GM23248 (cell line): ENCODE data around the gene CHD9. TPM values are rescaled to one million over a fixed set of nuclear protein-coding genes. Genes with fewer than 3 reads are reported as not detected.
A peak's percentile ranks its signal among the peaks of the same experiment; 100 is the strongest.

Experiments
- DNase-seq: peaks from one replicate; pipeline ENCODE4 v3.0.0-alpha.2; 2015
- H2AFZ ChIP-seq: fragments of 200-600 bp; sonication (generic); 2 replicates; pipeline ENCODE4 v1.6.1; 2016; ENCODE audit warnings: antibody characterized with exemption
- H3F3A ChIP-seq: fragments of 200-600 bp; sonication (generic); 2 replicates; pipeline ENCODE4 v1.6.1; 2016; ENCODE audit warnings: mild to moderate bottlenecking, antibody characterized with exemption, mixed run types; ENCODE audit not compliant: insufficient read depth
- H3K27ac ChIP-seq: fragments of 200-600 bp; sonication (generic); 2 replicates; pipeline ENCODE4 v1.5.1; 2016; ENCODE audit warnings: mild to moderate bottlenecking
- H3K27me3 ChIP-seq: fragments of 200-600 bp; sonication (generic); replicated peaks from 2 replicates; pipeline ENCODE4 v1.6.1; 2016; ENCODE audit warnings: mild to moderate bottlenecking; ENCODE audit not compliant: insufficient read depth
- H3K36me3 ChIP-seq: fragments of 200-600 bp; sonication (generic); 2 replicates; pipeline ENCODE4 v1.6.1; 2016; ENCODE audit warnings: low read depth, mild to moderate bottlenecking
- H3K4me1 ChIP-seq: fragments of 200-600 bp; sonication (generic); 2 replicates; pipeline ENCODE4 v1.6.1; 2016; ENCODE audit warnings: mild to moderate bottlenecking; ENCODE audit not compliant: insufficient read depth
- H3K4me2 ChIP-seq: fragments of 200-600 bp; sonication (generic); one replicate; pipeline ENCODE4 v1.6.1; 2016; ENCODE audit warnings: mild to moderate bottlenecking; ENCODE audit not compliant: unreplicated experiment
- H3K4me3 ChIP-seq: fragments of 200-600 bp; sonication (generic); 2 replicates; pipeline ENCODE4 v1.5.1; 2016; ENCODE audit warnings: mild to moderate bottlenecking
- H3K79me2 ChIP-seq: fragments of 200-600 bp; sonication (generic); 2 replicates; pipeline ENCODE4 v1.6.1; 2016; ENCODE audit warnings: mild to moderate bottlenecking; ENCODE audit not compliant: insufficient read depth
- H3K9ac ChIP-seq: fragments of 200-600 bp; sonication (generic); 2 replicates; pipeline ENCODE4 v1.6.1; 2016; ENCODE audit warnings: mild to moderate bottlenecking
- H3K9me2 ChIP-seq: fragments of 200-600 bp; sonication (generic); 2 replicates; pipeline ENCODE4 v1.6.1; 2016; ENCODE audit warnings: mixed run types, mild to moderate bottlenecking, moderate library complexity; ENCODE audit not compliant: insufficient read depth
- H3K9me3 ChIP-seq: fragments of 200-600 bp; sonication (generic); one replicate; pipeline ENCODE4 v1.6.1; 2017; ENCODE audit warnings: low read depth
- H4K20me1 ChIP-seq: fragments of 200-600 bp; sonication (generic); 2 replicates; pipeline ENCODE4 v1.6.0; 2016; ENCODE audit not compliant: insufficient read depth
- EZH2 ChIP-seq: fragments of 200-600 bp; sonication (generic); IDR thresholded peaks from 2 replicates; pipeline ENCODE4 v1.6.1; 2018; ENCODE audit warnings: antibody characterized with exemption, mild to moderate bottlenecking; ENCODE audit not compliant: insufficient read depth, poor library complexity, severe bottlenecking
- EZH2phosphoT487 ChIP-seq: fragments of 200-600 bp; sonication (generic); IDR thresholded peaks from 2 replicates; pipeline ENCODE4 v1.6.1; 2018; ENCODE audit warnings: antibody characterized with exemption, moderate library complexity, mild to moderate bottlenecking, low read depth; ENCODE audit not compliant: insufficient read depth
- WGBS, 2 experiments: methylation state at CpG; one replicate each; pipeline ENCODE4 v1.1.6; 2015 to 2017; ENCODE audit warnings: low lambda C conversion rate in 2 of 2, low coverage in 1 of 2; ENCODE audit errors: missing lambda C conversion rate in 2 of 2; 5-methylcytosine and 5-hydroxymethylcytosine counted together
- in situ Hi-C: fragments of 300-500 bp; cut with MboI; formaldehyde crosslinking; loops from 2 replicates; pipeline ENCODE4 v1.15.0; 2020
- polyA plus RNA-seq: library from polyadenylated mRNA; unstranded; fragments of >200 nt; fragmentation: Nextera tagmentation; extraction: Ambion mirVana; gene quantifications from 2 replicates; pipeline ENCODE4 v1.2.1, GENCODE V29; 2016
- total RNA-seq: library from RNA; depleted of rRNA; stranded (reverse); fragments of >200 nt; shearing (Covaris generic); gene quantifications from 2 replicates; pipeline ENCODE4 v1.2.3, GENCODE V29; 2014

The CHD9 gene
- total and polyA plus RNA-seq, 2 experiments from 2014 or later: 20.5 to 47.4 TPM

DNA sequence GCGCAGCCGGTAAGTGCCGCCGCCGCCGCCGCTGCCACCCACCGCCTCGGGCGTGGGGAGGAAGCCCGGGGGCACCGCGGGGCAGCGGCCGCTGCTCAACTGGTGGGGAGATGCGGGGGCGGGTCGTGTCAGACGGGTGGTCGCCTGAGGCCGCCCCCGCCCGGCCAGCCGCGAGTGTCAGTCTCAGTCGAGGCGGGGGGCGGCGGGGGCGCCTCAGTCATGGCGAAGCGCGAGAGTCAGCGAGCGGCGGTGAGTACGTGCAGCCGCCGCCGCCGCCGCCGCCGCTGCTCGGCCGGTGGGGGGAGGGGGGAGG lies 76.2 kb downstream of the CHD9 start:
- peak overlapping the region; percentile 97 for H3K9ac ChIP-seq
- peak overlapping the region; percentile 48 for H3K4me2 ChIP-seq
- no peaks in the 10 kb centered on the region for H3K9me2 ChIP-seq
- H3K4me3 ChIP-seq: peak overlapping the region; percentile 81
- peak overlapping the region; percentile 41; the same call in 1 of the 2 replicates for H2AFZ ChIP-seq
- whole genome bisulfite sequencing, 2 experiments: 0 to 20% methylated on average over 1 to 7 of the region's 46 CpGs
- H3K27me3 ChIP-seq: no peaks in the 10 kb centered on the region
- peak overlapping the region; percentile 91 for H3K27ac ChIP-seq
- in situ Hi-C loops: no loop called here
- DNase-seq: no peak
- no peaks in the 10 kb centered on the region for H4K20me1 ChIP-seq
- H3K4me1 ChIP-seq: peaks cover 17% of the 10 kb centered on the region
- peaks cover 24% of the 10 kb centered on the region for H3F3A ChIP-seq
- H3K79me2 ChIP-seq: peaks cover 72% of the 10 kb centered on the region
- no peaks in the 10 kb centered on the region for H3K9me3 ChIP-seq
- no peaks in the 10 kb centered on the region for H3K36me3 ChIP-seq
- TF ChIP-seq EZH2phosphoT487 (no peak), EZH2 (no peak)

DNA sequence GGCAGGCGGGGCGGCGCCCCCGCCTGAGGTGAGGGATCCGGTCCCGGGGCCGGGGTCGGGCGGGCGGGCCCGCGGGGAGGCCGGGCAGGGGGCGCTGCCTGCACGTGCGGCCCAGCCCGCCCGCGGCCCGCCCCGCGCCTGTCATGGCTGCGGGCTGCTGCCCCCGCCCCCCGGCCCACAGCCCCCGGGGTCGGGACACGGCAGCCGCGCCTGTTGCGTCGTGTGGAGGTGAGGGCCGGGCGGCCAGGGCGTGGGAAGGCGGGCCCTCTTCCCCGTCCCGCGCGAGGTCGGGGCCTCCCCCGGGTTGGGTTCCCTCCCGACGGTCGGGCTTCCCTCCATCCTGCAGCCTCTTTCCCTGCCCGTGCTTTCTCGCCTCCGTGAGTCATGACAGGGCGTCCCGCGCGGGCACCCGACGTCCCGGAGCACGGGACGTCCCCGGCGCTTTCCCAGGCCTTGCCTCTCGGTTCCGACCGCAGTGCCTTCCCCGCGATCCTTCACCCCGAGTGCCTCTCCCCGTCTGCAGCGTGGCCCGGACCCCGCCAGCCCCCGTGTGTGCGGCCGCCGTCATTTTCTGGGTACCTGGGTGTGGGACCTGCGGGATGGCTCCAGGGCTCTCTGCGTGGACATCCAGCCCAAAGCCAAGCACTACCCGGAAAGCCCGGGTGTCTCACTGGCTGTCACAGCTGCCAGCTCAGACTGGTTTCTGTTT lies 76.7 kb downstream of the CHD9 start:
- Histone ChIP-seq H3K4me1 (peaks cover 17% of the 10 kb centered on the region), H3K36me3 (no peaks in the 10 kb centered on the region), H3K4me2 (peak overlapping the region; percentile 88), H3K4me3 (peak overlapping the region; percentile 89), H3F3A (peaks cover 24% of the 10 kb centered on the region), H3K79me2 (peaks cover 72% of the 10 kb centered on the region), H3K27me3 (no peaks in the 10 kb centered on the region), H3K27ac (peak overlapping the region; percentile 94), H3K9me2 (no peaks in the 10 kb centered on the region), H3K9me3 (no peaks in the 10 kb centered on the region), H3K9ac (peak overlapping the region; percentile 97), H4K20me1 (no peaks in the 10 kb centered on the region), H2AFZ (peak overlapping the region; percentile 62)
- peak; percentile 88 for DNase-seq
- in situ Hi-C loops: no loop called here
- TF ChIP-seq EZH2phosphoT487 (no peak), EZH2 (no peak)
- WGBS, 2 experiments: 1 to 2% methylated on average over 29 to 36 of the region's 77 CpGs

DNA sequence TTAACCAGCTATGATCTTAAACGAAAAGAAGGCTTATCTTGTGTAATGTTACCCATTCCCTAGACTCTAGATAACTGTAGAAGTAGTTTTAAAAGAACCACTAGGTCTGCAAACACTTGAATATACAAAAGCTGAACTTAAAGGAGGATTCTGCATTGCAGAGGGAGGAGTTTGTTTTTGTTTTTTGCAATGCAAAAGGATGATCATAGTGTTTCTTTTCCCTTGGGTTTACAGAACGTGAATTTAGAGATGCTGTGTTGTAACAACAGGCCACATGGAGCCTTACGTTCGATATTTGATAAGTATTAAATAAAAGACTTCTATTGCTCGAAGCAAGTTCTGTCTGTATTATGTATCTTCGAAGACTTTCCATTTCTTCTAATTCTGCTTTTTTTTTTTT lies 77.6 kb downstream of the CHD9 start:
- Histone ChIP-seq H3K79me2 (peaks cover 72% of the 10 kb centered on the region), H3K27ac (peak overlapping the region; percentile 94), H3K27me3 (no peaks in the 10 kb centered on the region), H3K4me1 (peaks cover 17% of the 10 kb centered on the region), H3K36me3 (0 out of 2 replicates have a peak, but pooled peaks cover 2% of the 10 kb centered on the region), H3K9ac (peak overlapping the region; percentile 97), H3K4me3 (peak overlapping the region; percentile 89), H3K9me2 (no peaks in the 10 kb centered on the region), H3K4me2 (peak overlapping the region; percentile 88), H3F3A (peaks cover 26% of the 10 kb centered on the region), H2AFZ (no peak overlapping the region), H4K20me1 (no peaks in the 10 kb centered on the region), H3K9me3 (no peaks in the 10 kb centered on the region)
- TF ChIP-seq EZH2 (no peak), EZH2phosphoT487 (no peak)
- in situ Hi-C loops: no loop called here
- DNase-seq: peak; percentile 45
- WGBS, 2 experiments: 63 to 66% methylated on average over 6 of the region's 6 CpGs

DNA sequence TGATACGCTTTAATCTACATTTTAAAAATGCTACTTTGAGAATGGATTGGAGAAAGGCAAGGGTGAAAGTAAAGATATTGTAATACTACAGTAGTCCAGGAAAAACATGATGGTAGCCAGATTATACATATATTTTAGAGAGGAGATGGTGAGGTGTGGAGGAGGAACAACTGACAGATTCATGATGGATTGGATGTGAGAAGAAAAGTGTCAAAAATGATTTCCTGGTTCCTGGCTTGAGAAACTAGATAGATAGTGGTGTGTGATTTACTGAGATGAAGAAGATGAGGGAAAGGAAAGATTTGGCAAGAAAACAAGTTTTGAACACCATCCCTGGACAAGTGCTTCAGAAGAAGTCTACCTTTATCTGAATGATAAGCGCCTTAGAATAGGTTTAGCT lies 80.5 kb downstream of the CHD9 start:
- no peak for DNase-seq
- Histone ChIP-seq H3K27ac (no peak overlapping the region), H3K4me2 (no peak overlapping the region), H3K27me3 (no peaks in the 10 kb centered on the region), H3K36me3 (0 out of 2 replicates have a peak, but pooled peaks cover 2% of the 10 kb centered on the region), H3K9ac (no peak overlapping the region), H3K9me3 (no peaks in the 10 kb centered on the region), H3F3A (peaks cover 13% of the 10 kb centered on the region; the same call in 1 of the 2 replicates), H3K4me3 (no peak overlapping the region), H2AFZ (no peak overlapping the region), H3K79me2 (peaks cover 89% of the 10 kb centered on the region), H3K9me2 (no peaks in the 10 kb centered on the region), H4K20me1 (no peaks in the 10 kb centered on the region), H3K4me1 (peaks cover 14% of the 10 kb centered on the region)
- TF ChIP-seq EZH2phosphoT487 (no peak), EZH2 (no peak)
- in situ Hi-C loops: no loop called here
- 96 to 100% methylated on average over 2 of the region's 2 CpGs for WGBS, 2 experiments
